ENCODE data around the gene SLFN12L.

Gene SLFN12L

GRCh38 chr17:35423761-35424160, 113.7 kb downstream of the SLFN12L start:
- no peak for DNase-seq
